Tibial nerve (tissue), 4 donors: ENCODE results near the gene EEF2. TPM values are rescaled to one million over a fixed set of nuclear protein-coding genes. Genes with fewer than 3 reads are reported as not detected.
"Not testable (repeated sequence)": the region's sequence is repeated elsewhere in the genome, so short reads cannot be mapped to it uniquely, and the experiment has no call there.

Experiments used
- DNase-seq, 2 donors: peaks; one replicate each; pipeline ENCODE4 v3.0.0-alpha.2; 2019; ENCODE audit warnings: low spot score in 2 of 2
- H3K27ac ChIP-seq, 4 donors: fragments of 200-600 bp; sonication (generic) in 3 of 4; one replicate each; pipeline ENCODE4 v1.5.1; 2017 to 2019; ENCODE audit warnings: mild to moderate bottlenecking in 1 of 4
- H3K27me3 ChIP-seq, 2 donors: fragments of 200-600 bp; sonication (generic) in 1 of 2; one replicate each; pipeline versions ENCODE4 v1.5.1 to v1.6.0; 2017 to 2019
- H3K36me3 ChIP-seq, 3 donors: fragments of 200-600 bp; sonication (generic); one replicate each; pipeline ENCODE4 v1.5.1; 2018 to 2019
- H3K4me1 ChIP-seq, 4 donors: fragments of 200-600 bp; sonication (generic) in 3 of 4; one replicate each; pipeline ENCODE4 v1.5.1; 2017 to 2019
- H3K4me3 ChIP-seq, 4 donors: fragments of 200-600 bp; sonication (generic) in 3 of 4; one replicate each; pipeline ENCODE4 v1.5.1; 2017 to 2019; ENCODE audit warnings: mild to moderate bottlenecking in 1 of 4, moderate library complexity in 1 of 4
- H3K9me3 ChIP-seq, 4 donors: fragments of 200-600 bp; sonication (generic) in 3 of 4; one replicate each; pipeline ENCODE4 v1.5.1; 2017 to 2019
- EP300 ChIP-seq, 2 donors: sonication (generic); formaldehyde crosslinking; IDR thresholded peaks; one replicate each; pipeline ENCODE4 v1.6.1; 2017; ENCODE audit warnings: antibody characterized with exemption in 2 of 2, mild to moderate bottlenecking in 1 of 2
- POLR2A ChIP-seq, 2 donors: fragments of 450-650 bp; IDR thresholded peaks; one replicate each; pipeline ENCODE4 v1.6.1; 2017; ENCODE audit warnings: antibody characterized with exemption in 2 of 2, mild to moderate bottlenecking in 2 of 2, moderate library complexity in 2 of 2
- WGBS, 2 donors: methylation state at CpG; one replicate each; pipeline ENCODE4 v1.1.5; 2018; 5-methylcytosine and 5-hydroxymethylcytosine counted together
- total RNA-seq, 4 donors: library from RNA; depleted of rRNA; stranded (reverse); fragments of >200 nt; gene quantifications; one replicate each; pipeline ENCODE4 v1.1.0, GENCODE V29; 2016
- TF ChIP-seq, protein P1 (sequence below), 5 experiments: fragments of 200-600 bp in 3 of 5; fragments of 450-650 bp in 2 of 5; sonication (generic) in 3 of 5; IDR thresholded peaks; one replicate each; pipeline ENCODE4 v1.5.1; 2016 to 2019; ENCODE audit warnings: antibody characterized with exemption in 5 of 5, mild to moderate bottlenecking in 3 of 5, moderate library complexity in 2 of 5

EEF2 gene
- total RNA-seq, 4 donors from 2014 or later: 1,233 to 1,650 (median 1,549) TPM

DNA sequence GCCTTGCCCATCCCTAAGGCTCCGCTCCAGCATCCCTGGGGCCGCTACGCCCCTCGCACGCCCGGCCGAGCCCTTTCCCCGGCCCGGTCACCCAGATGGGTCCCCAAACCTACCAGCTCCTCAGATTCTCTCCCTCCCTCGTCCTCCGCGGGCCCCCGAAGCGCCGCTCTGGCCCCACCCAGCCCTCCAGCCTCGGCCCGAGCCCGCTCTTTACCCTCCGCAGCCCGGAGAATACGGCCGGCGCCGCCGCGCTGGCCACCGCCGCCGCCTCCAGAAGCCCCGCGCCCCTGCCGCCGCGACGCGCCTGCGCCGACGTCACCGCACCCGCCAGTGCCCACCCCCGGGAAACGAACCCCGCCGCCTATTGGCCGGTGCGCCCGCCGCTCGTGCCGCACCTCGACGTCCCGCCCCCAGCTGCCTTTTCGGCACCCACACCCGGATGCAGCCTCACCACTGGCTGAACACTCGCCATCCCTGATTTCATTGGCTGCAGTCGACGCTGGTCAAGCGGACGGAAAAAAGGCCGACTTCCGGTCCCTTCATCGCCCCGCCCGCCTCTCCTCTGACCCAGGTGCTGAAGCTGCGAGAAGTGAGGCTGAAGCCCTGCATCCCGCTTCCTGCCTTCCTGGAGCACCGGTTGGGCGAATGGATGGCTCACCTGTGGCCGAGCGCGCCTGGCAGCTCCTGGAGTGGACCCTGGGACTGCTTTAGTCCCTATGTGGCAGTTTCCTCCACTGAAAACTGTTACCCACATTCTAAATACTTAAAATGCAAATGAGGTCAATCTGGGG, 14.3 kb downstream of the EEF2 start, which contains the start of gene DAPK3:
Gene DAPK3, minus strand, starts transcription at position 292 of the 791 bp plus-strand sequence. CDS start 1,364 bp downstream, outside the sequence.
- Histone ChIP-seq H3K27ac (peak within 1 kb of the TSS; percentile 91 to 98 (median 96)), H3K4me3 (peak within 1 kb of the TSS; percentile 77 to 100 (median 98)), H3K36me3 (peaks cover 0 to 33% (median 4%) of the 10 kb centered on the region in 3 donors), H3K4me1 (peaks cover 3 to 46% (median 25%) of the 10 kb centered on the region in 4 donors), H3K27me3 (no peaks in the 10 kb centered on the region), H3K9me3 (no peaks in the 10 kb centered on the region)
- peak; percentile 94 for DNase-seq
- 0 to 1% methylated on average over 64 to 70 of the region's 73 CpGs for WGBS, 2 donors
- TF ChIP-seq, protein P1, sequence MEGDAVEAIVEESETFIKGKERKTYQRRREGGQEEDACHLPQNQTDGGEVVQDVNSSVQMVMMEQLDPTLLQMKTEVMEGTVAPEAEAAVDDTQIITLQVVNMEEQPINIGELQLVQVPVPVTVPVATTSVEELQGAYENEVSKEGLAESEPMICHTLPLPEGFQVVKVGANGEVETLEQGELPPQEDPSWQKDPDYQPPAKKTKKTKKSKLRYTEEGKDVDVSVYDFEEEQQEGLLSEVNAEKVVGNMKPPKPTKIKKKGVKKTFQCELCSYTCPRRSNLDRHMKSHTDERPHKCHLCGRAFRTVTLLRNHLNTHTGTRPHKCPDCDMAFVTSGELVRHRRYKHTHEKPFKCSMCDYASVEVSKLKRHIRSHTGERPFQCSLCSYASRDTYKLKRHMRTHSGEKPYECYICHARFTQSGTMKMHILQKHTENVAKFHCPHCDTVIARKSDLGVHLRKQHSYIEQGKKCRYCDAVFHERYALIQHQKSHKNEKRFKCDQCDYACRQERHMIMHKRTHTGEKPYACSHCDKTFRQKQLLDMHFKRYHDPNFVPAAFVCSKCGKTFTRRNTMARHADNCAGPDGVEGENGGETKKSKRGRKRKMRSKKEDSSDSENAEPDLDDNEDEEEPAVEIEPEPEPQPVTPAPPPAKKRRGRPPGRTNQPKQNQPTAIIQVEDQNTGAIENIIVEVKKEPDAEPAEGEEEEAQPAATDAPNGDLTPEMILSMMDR (IDR thresholded peaks at IDR 0.05): peak in 3 of 5 experiments; percentile 29 to 74 (median 72)
- TF ChIP-seq POLR2A (IDR thresholded peaks at IDR 0.05) (peak; percentile 94 to 98), EP300 (IDR thresholded peaks at IDR 0.05) (peak; percentile 60 to 68)

DNA sequence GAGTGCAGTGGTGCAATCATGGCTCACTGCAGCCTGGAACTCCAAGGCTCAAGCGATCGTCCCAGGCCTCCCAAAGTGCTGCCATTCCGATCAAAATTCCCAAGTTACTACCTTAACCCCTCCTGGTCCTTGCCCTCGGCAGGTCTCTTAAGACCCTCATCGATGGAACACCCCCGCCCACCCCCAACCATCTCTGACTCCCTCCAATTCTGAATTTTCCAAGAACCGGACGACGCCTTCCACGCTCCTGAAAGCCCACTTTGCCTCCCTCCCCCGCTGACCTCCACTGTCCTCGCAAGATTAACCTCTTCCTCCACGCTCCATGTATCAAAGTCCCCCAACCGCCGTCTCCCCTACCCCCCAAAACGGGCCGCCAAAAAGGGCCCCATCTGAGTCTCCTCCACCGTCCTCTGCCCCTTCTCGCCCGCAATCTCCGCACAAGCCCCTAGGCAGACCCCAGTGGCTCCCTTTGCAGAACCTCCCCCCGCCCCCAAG, 14.9 kb downstream of the EEF2 start:
- Histone ChIP-seq H3K9me3 (no peaks in the 10 kb centered on the region), H3K4me1 (peaks cover 3 to 52% (median 25%) of the 10 kb centered on the region in 4 donors), H3K27me3 (no peaks in the 10 kb centered on the region), H3K27ac (peak overlapping the region; percentile 91 to 98 (median 96)), H3K4me3 (peak overlapping the region; percentile 77 to 100 (median 98)), H3K36me3 (peaks cover 0 to 33% (median 0%) of the 10 kb centered on the region in 3 donors)
- no peak for DNase-seq
- WGBS, 2 donors: 0 to 1% methylated on average over 21 of the region's 22 CpGs
- no peak for TF ChIP-seq POLR2A (IDR thresholded peaks at IDR 0.05)
- TF ChIP-seq, protein P1 (IDR thresholded peaks at IDR 0.05): no peak
- TF ChIP-seq EP300 (IDR thresholded peaks at IDR 0.05): no peak

DNA sequence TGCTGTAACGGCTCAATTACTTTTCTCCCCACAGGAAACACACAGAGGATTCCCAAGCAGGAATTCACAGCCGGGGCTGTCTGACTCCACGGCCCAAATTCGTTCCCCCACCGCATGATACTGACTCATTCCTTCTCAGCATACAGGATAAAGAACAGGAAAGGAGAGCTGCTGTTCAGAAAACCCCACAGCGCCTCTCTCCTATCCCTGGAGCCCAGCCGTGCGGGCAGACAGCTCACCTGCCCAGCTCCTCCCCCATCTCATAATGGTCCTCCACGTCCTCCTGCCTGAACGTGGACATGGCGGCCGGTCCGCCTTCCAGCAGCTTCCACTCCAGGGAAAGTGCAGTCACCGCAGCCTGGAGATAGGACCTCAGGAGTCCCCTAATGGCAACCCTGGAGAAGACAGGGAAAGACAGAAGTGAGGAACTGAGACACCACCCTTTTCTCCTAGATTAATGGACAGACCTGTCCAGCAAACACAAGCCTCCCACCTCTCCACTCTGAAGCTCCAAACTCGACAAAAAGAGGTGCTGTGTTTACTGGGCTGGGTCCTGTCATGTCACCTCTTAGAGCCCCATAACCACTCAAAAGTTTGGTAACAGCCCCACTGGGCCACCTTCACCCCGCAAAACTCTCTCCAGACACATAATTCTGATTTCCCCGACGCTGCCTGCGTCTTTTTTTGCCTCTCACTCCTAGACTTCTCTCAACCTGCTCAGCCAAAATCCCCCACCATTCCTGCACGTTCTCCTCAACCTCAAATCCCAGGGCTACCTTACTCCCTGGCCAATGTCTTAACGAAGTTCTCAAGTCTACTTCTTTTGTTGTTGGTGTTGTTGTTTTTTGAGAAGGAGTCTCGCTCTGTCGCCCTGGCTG, 15.6 kb downstream of the EEF2 start:
- Histone ChIP-seq H3K27me3 (no peaks in the 10 kb centered on the region), H3K9me3 (no peaks in the 10 kb centered on the region), H3K4me3 (peak overlapping the region; percentile 77 to 100 (median 98)), H3K27ac (peak overlapping the region; percentile 91 to 98 (median 96)), H3K4me1 (peaks cover 3 to 53% (median 25%) of the 10 kb centered on the region in 4 donors), H3K36me3 (peaks cover 0 to 35% (median 0%) of the 10 kb centered on the region in 3 donors)
- 16 to 20% methylated on average over 23 of the region's 23 CpGs for WGBS, 2 donors
- DNase-seq: no peak
- TF ChIP-seq, protein P1 (IDR thresholded peaks at IDR 0.05): no peak
- TF ChIP-seq POLR2A (IDR thresholded peaks at IDR 0.05) (no peak), EP300 (IDR thresholded peaks at IDR 0.05) (no peak)

DNA sequence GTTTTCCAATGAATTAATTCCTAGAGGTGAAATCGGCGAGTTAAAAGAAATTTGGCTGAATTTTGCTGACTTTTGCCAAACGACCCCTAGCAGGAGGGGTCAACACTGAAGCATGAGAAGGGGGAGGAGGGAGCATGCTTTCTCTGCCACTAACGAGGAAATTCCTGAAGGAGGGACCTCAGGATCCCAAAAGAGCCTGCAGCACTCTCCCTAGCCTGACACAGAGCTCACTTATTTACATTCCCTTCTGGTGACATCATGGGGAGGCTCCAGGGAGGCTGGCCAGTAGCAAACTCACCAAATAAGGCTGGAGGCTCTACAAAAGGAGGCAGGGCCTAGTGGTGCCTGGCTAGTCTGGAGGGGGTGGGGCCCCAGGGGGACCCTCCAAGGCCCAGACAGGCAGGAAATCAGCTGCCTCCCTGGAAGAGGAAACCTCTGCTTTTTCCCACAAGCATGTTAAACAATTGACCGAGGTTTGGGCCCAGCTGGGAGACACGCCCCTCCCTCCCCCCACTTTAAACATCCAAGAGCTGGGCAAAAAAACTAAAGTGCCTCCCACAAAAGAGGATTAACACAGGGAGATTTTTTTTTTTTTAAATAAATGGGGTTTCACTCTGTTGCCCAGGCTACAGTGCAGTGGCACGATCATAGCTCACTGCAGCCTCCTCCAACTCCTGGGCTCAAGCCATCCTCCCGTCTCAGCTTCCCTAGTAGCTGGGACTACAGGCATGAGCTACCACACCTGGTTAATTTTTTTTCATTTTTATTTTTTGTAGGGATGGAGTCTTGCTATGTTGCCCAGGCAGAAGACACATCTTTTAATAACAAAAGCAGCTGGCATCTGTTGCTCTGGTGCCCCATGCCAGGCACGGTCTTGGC, 16.5 kb downstream of the EEF2 start:
- Histone ChIP-seq H3K27ac (peak overlapping the region; percentile 91 to 98 (median 96)), H3K27me3 (no peaks in the 10 kb centered on the region), H3K4me1 (peaks cover 3 to 53% (median 25%) of the 10 kb centered on the region in 4 donors), H3K9me3 (no peaks in the 10 kb centered on the region), H3K4me3 (peak overlapping the region in 1 of 4 donors; percentile 77), H3K36me3 (peaks cover 3 to 44% (median 4%) of the 10 kb centered on the region in 3 donors)
- WGBS, 2 donors: 9 to 14% methylated on average over 9 of the region's 9 CpGs
- TF ChIP-seq EP300 (IDR thresholded peaks at IDR 0.05) (peak; percentile 48 to 86), POLR2A (IDR thresholded peaks at IDR 0.05) (peak in 1 of 2 donors; percentile 56)
- TF ChIP-seq, protein P1 (IDR thresholded peaks at IDR 0.05): no peak
- DNase-seq: peak; percentile 79 to 86

DNA sequence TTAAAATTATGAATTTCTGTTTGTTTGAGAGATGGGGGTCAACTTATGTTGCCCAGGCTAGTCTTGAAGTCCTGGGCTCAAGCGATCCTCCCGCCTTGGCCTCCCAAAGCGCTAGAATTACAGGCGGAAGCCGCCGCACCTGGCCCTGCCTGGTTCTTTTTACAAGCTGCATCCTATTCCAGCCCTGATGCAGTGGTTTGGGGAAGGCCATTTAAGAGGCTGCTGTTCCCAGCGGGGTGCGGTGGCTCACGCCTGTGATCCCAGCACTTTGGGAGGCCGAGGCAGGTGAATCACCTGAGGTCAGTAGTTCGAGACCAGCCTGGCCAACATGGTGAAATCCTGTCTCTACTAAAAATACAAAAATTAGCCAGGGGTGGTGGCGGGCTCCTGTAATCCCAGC, 17.3 kb downstream of the EEF2 start:
- peak overlapping the region; percentile 91 to 98 (median 96) for H3K27ac ChIP-seq
- H3K27me3 ChIP-seq, H3K4me3 ChIP-seq, DNase-seq, H3K9me3 ChIP-seq: not testable (repeated sequence)
- WGBS, 2 donors: 86 to 94% methylated on average over 12 of the region's 12 CpGs
- H3K36me3 ChIP-seq: peaks cover 3 to 52% (median 11%) of the 10 kb centered on the region in 3 donors
- peaks cover 3 to 53% (median 25%) of the 10 kb centered on the region in 4 donors for H3K4me1 ChIP-seq
